ENCODE data around the gene ZNF70.

The ZNF70 gene

DNA sequence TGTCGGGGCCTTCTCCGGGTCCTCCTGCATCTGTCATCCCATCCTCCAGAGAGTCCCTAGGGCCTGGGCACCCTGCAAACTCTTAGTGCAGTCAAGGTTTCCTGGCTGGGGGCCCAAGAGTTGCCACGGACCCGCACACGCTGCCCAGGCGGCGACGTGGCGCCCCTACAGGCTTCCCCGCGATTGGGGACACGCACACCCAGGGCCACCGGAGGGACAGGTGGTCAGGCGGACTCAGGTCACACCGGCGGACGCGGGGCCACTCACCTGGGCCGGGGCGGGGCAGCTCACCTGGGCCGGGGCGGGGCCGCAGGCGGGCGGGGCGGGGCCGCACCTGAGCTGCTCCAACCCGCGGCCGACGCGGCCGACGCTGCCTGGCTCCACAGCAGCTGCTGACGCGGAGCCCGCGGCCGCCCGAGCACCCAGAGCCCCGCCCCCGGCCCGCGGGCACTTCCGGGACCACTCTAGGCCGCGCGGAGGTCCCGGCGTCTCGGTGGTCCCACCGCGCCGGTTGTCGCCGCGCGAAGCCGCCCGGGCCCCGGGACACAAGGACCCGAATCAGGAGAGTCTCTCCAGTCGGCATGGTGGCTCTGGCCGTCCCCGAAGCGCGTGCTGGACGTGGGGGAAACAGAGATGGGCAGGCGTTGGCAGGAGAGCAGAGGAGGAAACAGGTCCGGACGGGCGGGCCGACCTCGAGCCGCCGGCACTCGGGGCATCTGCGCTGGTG lies at the start of gene ZNF70:
TSS of gene ZNF70 (minus strand) at position 399 of the 727 bp plus-strand sequence. CDS start 5,972 bp downstream, outside the sequence.
- peak in 50 of 51 donors; percentile 23 to 91 (median 68) for DNase-seq

DNA sequence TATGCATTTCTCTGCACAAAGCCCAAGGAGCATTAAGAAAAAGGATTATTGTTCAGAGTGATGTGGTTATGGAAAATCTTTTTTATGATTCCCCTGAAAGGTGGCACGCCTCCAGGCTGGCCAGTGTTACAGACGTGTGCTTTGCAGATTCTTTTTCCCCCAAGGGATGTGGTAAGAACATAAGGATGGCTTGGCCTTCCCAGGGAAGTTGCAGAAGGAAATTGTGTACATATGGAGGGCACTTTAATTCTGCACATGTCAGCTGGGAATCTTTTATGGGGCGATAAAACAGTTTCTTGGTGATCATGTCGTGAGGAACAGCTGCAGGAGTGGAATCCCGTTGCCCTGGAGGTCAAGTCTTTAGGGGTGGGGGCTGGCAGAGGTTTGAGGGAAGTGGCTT lies 45.5 kb upstream of the ZNF70 start:
- no peak for DNase-seq

DNA sequence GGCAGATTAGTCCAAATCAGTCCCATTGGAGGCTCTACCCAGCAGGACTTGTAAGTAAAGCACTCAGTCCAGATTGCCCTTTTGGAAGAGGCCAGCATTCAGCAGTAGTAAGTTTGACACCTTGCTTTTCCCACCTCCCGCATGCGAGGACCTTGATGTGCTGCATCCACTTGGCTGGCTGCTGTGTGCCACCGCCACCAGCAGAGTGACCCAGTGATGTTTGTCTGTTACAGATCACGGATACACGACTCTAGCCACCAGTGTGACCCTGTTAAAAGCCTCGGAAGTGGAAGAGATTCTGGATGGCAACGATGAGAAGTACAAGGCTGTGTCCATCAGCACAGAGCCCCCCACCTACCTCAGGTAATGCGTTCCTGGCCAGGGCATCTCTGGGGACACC lies 42.4 kb upstream of the ZNF70 start:
- DNase-seq = no peak

DNA sequence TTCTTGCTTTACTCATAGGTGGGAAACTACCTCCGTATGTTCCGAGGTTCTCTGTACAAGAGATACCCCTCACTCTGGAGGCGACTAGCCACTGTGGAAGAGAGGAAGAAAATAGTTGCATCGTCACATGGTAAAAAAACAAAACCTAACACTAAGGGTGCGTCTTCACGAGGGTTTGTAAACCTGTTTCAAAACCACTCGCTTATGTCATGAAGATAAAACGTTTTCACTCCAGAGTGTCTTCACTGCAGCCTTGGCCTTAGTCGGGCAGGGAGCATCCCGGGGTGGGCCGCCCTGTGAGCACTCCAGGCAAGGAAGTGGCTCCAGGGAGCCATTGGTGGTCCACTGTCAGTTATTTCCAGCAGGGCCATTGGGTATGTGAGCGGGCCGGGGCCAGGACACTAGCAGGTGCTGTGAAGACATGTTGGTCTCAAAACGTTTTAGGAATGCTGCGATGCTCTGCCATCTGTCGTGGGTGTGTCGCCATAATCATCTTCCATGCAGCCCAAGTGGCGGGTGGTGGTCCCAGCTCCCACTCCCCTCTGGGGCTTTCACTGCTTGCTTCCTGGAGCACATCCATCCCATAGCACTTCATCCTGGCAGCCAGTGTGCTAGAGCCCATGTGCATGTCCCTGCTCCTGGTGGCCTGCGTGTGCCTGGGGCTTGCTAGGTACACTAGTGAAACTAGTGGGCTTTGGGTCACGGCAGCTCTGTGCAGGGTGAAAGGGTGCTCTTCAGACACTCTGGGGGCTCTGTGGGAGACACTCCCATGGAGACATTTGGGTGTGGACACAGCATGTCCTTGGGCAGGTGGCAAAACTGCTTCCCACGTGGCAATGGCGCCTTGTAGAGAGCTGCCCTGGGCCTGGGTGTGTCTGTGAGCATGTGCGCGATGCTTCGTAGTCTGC lies 41.1 kb upstream of the ZNF70 start:
- DNase-seq = no peak

DNA sequence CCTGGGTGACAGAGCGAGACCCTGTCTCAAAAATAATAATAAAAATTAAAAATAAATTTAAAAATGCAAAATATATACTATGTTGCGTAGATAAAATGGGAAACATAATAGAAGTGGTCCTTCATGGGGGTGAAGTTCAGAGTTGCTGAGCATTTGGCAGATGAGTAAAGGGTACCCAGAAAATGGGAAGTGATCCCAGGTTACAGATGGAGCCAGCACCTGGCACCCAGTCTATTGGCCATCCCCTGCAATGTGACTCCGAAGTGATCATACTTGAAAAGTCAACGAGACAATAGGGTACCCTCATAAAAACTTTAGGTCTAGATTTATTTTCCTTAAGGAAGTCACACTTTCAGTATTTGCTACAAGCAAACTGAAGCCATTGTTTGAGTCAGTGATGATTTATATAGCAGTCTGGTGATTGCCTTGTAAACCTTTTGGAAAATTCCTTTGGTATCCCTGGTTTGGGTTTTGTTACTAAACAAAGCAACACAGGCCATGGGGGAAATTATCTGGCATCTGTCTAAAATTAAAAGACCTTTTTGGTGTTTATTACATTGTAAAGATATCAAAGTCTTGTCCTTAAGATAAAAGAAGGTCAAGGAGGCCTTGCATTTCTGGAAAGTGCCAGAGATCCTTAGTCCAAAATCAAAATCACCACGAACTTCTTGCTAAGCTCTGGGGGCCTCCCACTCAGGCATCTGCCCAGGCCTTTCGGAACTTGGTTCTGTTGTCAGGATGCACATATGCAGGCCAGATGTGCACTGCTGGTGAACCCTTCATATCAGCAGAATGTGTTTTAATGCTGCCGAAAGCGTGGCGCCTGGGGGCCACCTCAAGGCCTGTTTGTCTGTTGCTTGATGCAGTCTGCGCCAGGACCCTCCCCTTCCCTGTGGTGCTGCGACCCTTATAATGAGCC lies 40.2 kb upstream of the ZNF70 start:
- no peak for DNase-seq

DNA sequence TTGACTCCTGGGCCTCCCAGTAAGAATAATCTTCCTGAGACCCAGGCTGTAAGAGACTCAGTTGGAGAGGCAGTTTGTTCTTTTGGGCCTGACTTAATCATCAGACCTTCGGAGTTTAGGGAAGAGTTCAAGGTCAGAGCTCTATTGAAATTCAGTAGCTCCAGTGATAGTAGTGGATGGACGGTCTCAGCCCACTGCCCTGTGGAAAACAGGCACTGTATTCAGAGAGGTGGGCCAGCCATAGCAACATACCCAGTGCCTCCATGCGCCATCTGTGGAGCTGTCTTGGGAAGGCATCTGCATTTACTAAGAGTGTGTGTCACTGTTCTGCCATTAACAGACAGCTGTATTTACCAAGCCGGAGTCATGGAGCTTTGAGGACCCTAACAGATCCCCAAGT lies 38.7 kb upstream of the ZNF70 start:
- DNase-seq = peak in 8 of 51 donors; percentile 15 to 33 (median 17)

DNA sequence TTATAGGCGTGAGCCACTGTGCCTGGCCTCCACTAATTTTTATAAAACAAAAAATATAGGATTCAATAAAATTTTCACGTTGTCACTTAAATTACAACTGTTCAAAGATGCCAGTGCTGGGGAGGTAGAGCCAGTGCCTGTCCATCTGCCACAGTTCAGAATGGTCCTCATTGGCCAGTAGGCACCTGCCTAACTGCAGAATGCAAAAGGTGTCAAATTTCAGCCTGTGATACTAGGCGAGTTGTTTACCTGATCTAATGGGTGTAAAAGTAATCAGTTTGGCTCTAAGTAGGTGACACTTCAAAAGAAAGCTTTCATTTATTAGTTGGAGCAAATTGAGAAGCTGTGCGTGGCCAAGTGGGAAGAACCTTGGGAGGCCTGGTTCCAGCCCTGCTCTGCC lies 38.2 kb upstream of the ZNF70 start:
- DNase-seq = no peak

DNA sequence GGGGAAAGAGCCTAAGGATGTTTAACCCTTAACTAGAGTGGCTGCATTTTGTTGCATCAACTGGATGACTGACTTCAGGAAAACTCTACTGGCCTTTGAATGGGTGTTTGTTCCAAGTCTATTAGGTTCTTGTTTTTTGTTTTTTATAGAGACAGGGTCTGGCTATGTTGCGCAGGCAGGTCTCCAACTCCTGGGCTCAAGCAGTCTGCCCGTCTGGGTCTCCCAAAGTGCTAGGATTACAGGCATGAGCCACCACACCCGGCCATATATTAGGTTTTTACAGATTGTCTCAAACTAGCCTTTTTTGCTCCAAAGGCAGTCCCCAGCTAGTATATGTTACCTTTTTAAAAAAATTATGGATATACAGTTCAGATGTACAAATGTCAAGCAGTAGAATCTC lies 37.0 kb upstream of the ZNF70 start:
- no peak for DNase-seq

DNA sequence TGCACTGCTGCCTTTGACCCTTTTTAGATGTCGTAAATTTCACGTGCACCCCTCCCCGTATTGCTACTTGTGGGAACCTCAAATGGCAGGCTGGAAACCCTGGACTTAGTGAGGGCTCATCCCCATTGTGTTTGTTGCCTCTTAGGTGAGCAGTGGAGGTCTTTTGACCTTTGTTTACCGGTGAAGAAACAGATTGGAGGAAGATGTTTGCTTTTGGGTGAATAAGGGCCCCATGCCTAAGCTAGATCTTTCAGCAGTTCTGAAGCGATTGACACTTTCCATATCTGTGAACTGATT lies 36.6 kb upstream of the ZNF70 start:
- no peak for DNase-seq

DNA sequence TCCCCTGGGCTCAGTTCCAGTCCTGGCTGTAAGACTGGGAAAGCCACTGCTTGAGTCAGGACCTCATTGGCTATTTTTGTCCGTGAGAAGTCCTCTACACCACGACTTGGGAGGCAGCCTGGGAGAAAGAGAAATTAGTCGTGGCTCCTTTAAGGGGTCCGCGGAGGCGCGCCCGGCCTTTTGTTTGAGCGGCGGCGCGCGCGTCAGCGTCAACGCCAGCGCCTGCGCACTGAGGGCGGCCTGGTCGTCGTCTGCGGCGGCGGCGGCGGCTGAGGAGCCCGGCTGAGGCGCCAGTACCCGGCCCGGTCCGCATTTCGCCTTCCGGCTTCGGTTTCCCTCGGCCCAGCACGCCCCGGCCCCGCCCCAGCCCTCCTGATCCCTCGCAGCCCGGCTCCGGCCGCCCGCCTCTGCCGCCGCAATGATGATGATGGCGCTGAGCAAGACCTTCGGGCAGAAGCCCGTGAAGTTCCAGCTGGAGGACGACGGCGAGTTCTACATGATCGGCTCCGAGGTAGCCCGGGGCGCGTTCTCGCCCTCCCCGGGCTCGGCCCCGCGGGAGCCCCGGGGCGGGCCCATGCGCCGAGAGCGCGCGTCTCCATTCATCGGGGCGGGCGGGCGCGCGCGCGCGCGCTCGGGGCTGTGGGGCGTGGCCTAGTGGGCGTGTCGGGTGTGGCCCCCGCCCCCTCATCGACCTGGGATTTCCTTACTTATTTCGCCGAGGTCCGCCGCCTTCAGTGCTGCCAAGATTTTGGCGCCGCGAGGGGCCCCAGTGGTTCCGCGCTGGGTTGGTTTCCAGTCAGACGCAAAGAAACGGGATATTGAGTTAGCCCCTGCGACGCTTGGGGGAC lies 36.1 kb upstream of the ZNF70 start, which contains the start of gene SMARCB1:
TSS of gene SMARCB1 (plus strand) at position 215 of the 848 bp plus-strand sequence. CDS start at position 419, 204 bp downstream.
- DNase-seq = peak in 49 of 51 donors; percentile 28 to 88 (median 70)

DNA sequence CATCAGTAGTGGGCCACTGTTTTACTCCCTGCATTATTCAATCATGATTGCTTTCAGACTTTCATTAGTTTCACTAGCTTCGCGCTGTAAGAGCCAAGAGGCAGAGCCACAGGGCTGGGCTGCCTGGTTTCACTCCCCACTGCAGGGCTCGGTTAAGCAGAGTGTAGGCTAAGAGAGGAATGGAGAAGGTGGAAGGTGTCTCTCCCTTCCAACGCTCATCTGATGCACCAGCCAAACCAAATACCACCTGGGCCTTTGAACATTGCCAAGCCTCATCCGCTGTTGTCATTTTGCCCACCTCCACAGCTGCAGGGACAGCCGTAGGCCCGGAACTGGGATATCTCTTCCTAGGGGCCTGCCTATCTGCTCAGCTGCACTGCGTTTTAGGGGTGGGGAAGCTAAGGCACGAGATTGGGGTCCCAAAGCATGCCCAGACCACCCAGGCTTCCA lies 35.4 kb upstream of the ZNF70 start:
- peak in 1 of 51 donors; percentile 53 for DNase-seq

DNA sequence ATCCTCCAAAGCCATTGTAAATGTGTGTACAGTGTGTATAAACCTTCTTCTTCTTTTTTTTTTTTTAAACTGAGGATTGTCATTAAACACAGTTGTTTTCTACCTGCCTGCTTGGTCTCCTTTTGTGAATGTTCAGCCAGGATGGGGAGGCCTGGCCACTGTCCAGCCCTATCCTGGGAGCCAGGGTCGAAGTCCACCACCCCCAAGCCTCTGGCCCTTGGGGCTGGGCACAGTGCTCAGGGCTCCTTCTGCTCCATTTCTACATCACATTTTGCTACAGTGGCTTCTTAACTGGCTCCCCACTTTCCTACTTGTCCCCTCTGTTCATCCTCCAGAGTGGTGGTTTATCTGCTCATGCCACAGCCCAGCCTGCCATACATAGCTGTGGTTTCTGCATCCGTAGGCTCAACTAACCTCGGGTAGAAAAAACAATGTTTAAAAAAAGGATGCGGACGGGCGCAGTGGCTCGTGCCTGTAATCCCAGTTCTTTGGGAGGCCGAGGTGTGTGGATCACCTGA lies 33.4 kb upstream of the ZNF70 start:
- no peak for DNase-seq

DNA sequence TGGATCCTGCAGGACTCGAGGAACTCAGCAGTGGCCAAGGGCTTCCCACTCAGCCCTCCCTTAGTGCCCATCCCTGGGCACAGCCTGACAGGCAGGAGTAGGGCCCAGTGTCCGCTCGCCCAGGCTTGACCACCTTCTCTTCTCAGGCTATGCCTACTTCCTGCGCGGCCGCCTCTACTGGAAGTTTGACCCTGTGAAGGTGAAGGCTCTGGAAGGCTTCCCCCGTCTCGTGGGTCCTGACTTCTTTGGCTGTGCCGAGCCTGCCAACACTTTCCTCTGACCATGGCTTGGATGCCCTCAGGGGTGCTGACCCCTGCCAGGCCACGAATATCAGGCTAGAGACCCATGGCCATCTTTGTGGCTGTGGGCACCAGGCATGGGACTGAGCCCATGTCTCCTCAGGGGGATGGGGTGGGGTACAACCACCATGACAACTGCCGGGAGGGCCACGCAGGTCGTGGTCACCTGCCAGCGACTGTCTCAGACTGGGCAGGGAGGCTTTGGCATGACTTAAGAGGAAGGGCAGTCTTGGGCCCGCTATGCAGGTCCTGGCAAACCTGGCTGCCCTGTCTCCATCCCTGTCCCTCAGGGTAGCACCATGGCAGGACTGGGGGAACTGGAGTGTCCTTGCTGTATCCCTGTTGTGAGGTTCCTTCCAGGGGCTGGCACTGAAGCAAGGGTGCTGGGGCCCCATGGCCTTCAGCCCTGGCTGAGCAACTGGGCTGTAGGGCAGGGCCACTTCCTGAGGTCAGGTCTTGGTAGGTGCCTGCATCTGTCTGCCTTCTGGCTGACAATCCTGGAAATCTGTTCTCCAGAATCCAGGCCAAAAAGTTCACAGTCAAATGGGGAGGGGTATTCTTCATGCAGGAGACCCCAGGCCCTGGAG lies 32.6 kb upstream of the ZNF70 start:
- no peak for DNase-seq

DNA sequence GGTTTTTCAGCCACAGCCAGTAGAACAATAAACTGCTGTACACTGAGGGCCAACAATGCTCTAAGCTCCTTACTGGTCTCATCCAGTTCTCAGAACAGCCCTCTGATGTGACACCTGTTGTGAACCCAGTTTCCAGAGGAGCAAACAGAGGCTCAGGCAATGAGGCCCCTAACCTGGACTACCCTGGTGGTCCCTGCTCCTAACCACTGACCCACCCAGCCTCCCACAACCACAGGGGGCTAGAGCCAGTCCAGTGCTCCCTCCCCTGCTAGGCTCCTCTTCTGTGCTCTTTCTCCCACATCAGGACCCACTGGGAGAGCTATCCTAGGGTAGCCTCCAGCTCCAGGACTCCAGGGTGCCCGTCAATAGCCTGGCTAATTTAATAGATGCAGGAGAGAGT lies 31.8 kb upstream of the ZNF70 start:
- DNase-seq = no peak

DNA sequence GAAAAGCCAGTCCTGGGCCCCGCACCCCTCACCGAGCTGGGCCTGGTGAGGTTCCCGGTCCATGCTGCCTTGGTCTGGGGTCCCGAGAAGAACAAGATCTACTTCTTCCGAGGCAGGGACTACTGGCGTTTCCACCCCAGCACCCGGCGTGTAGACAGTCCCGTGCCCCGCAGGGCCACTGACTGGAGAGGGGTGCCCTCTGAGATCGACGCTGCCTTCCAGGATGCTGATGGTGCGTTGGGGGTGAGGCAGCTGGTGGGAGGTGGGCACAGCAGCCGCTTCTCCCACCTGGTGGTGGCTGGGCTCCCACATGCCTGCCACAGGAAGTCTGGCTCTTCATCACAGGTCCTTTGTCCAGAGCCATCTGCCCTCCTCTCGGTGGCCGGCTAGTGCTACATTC lies 31.3 kb upstream of the ZNF70 start:
- no peak for DNase-seq

DNA sequence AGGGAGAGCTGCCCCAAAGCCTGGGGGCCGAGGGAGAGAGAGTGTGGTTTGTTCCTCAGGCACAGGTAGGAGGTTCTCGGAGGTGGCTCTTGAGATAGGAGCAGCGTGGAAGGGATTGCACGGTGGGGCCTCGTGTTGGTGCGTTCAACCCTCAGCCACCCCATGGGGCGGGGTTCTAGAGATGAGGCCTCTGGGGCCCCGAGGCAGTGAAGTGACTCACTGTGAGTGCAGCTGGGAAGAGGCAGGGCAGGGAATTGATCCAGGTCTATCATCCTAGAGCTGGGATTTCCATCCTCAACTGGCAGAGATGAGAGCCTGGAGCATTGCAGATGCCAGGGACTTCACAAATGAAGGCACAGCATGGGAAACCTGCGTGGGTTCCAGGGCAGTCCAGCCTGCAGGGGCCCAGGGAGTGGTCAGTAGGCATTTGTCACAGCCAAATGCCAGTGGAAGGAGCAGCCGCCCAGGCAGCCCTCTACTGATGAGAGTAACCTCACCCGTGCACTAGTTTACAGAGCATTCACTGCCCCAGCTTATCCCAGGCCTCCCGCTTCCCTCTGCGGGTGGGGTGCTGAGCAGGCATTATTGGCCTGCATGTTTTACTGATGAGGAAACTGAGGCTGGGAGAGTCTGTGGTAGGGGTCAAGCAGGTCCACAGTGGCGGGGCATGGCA lies 30.7 kb upstream of the ZNF70 start:
- DNase-seq = peak in 4 of 51 donors; percentile 10 to 31 (median 24)

DNA sequence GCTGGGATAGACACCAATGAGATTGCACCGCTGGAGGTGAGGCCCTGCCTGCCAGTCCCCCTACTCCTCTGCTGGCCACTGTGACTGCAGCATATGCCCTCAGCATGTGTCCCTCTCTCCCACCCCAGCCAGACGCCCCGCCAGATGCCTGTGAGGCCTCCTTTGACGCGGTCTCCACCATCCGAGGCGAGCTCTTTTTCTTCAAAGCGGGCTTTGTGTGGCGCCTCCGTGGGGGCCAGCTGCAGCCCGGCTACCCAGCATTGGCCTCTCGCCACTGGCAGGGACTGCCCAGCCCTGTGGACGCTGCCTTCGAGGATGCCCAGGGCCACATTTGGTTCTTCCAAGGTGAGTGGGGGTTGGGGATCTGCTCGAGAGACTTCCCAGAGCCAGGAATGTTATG lies 30.2 kb upstream of the ZNF70 start:
- DNase-seq = peak in 49 of 51 donors; percentile 12 to 92 (median 69)

DNA sequence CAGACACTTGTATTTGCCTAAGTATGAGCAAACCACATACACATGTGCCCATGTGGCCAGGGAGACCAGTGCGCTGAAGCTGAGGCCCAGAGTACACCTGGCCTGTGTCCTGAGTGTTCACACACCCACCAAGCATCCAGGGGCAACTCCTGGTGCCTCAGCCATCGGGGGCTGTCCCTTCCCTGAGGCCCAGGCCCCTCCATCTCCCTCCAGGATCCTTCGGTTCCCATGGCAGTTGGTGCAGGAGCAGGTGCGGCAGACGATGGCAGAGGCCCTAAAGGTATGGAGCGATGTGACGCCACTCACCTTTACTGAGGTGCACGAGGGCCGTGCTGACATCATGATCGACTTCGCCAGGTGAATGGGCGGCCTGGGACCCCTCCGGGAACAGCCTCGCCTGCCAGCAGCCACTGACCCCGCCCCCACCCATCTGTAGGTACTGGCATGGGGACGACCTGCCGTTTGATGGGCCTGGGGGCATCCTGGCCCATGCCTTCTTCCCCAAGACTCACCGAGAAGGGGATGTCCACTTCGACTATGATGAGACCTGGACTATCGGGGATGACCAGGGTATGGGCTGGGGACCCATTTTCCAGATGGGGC lies 29.3 kb upstream of the ZNF70 start:
- DNase-seq = no peak
